ENCODE measurements around the gene ZCCHC7. TPM values are rescaled to one million over a fixed set of nuclear protein-coding genes. Genes with fewer than 3 reads are reported as not detected.
"Not testable (repeated sequence)": the region's sequence is repeated elsewhere in the genome, so short reads cannot be mapped to it uniquely, and the experiment has no call there.

Gene ZCCHC7
- total RNA-seq, 1 donor from 2014 or later, result 22.1 TPM

GRCh38 chr9:37302277-37302676, 181.9 kb downstream of the ZCCHC7 start:
- DNase-seq (ENCODE audit: low spot score), result peak; percentile 44
- H3K9me3 Mint-ChIP-seq, result no peaks in the 10 kb centered on the region
- peak overlapping the region; percentile 86 for H3K27ac Mint-ChIP-seq
- intact Hi-C loops (cut with micrococcal nuclease), result loop anchor here (5.0 kb wide), 1 partner anchor 180 kb away; the partner anchor contains the start of gene ZCCHC7
- peak overlapping the region; percentile 52 for H3K4me3 Mint-ChIP-seq (ENCODE audit: low read depth)
- no peaks in the 10 kb centered on the region for H3K27me3 Mint-ChIP-seq (ENCODE audit: low read depth)
- peaks cover 37% of the 10 kb centered on the region for H3K36me3 Mint-ChIP-seq (ENCODE audit: low read depth)
- peaks cover 49% of the 10 kb centered on the region for H3K4me1 Mint-ChIP-seq (ENCODE audit: low read depth)

GRCh38 chr9:37303272-37303671, 182.9 kb downstream of the ZCCHC7 start:
- intact Hi-C loops (cut with micrococcal nuclease), result loop anchor here (5.0 kb wide), 1 partner anchor 181 kb away; the partner anchor contains the start of gene ZCCHC7
- Mint-ChIP-seq H3K27ac (peak overlapping the region; percentile 38), H3K4me1 (ENCODE audit: low read depth) (peaks cover 48% of the 10 kb centered on the region), H3K36me3 (ENCODE audit: low read depth) (peaks cover 37% of the 10 kb centered on the region)
- H3K27me3 Mint-ChIP-seq (ENCODE audit: low read depth); DNase-seq (ENCODE audit: low spot score); H3K9me3 Mint-ChIP-seq; H3K4me3 Mint-ChIP-seq (ENCODE audit: low read depth): not testable (repeated sequence)

- no peak for DNase-seq (ENCODE audit: low spot score)
- no peaks in the 10 kb centered on the region for H3K9me3 Mint-ChIP-seq
- H3K36me3 Mint-ChIP-seq (ENCODE audit: low read depth), result peaks cover 22% of the 10 kb centered on the region
- peaks cover 4% of the 10 kb centered on the region for H3K4me1 Mint-ChIP-seq (ENCODE audit: low read depth)
- intact Hi-C loops (cut with micrococcal nuclease), result no loop called here
- H3K27me3 Mint-ChIP-seq (ENCODE audit: low read depth), result no peaks in the 10 kb centered on the region
- H3K4me3 Mint-ChIP-seq (ENCODE audit: low read depth), result no peak overlapping the region
- no peak overlapping the region for H3K27ac Mint-ChIP-seq
These were observed 188.8 kb downstream of the ZCCHC7 start for GRCh38 chr9:37309136-37309535.

GRCh38 chr9:37311938-37312708, 191.7 kb downstream of the ZCCHC7 start:
- H3K9me3 Mint-ChIP-seq, result no peaks in the 10 kb centered on the region
- H3K36me3 Mint-ChIP-seq (ENCODE audit: low read depth), result peaks cover 13% of the 10 kb centered on the region
- H3K27me3 Mint-ChIP-seq (ENCODE audit: low read depth), result no peaks in the 10 kb centered on the region
- no peak overlapping the region for H3K4me3 Mint-ChIP-seq (ENCODE audit: low read depth)
- intact Hi-C loops (cut with micrococcal nuclease), result no loop called here
- no peak for DNase-seq (ENCODE audit: low spot score)
- H3K27ac Mint-ChIP-seq, result no peak overlapping the region
- peaks cover 1% of the 10 kb centered on the region for H3K4me1 Mint-ChIP-seq (ENCODE audit: low read depth)

GRCh38 chr9:37324261-37324683, 203.9 kb downstream of the ZCCHC7 start:
- Mint-ChIP-seq H3K4me3 (ENCODE audit: low read depth) (no peak overlapping the region), H3K36me3 (ENCODE audit: low read depth) (peaks cover 14% of the 10 kb centered on the region), H3K9me3 (peaks cover 5% of the 10 kb centered on the region), H3K27ac (no peak overlapping the region), H3K27me3 (ENCODE audit: low read depth) (no peaks in the 10 kb centered on the region), H3K4me1 (ENCODE audit: low read depth) (peaks cover 1% of the 10 kb centered on the region)
- DNase-seq (ENCODE audit: low spot score), result no peak
- intact Hi-C loops (cut with micrococcal nuclease), result loop anchor here (10.0 kb wide), 1 partner anchor 329 kb away; no protein-coding TSS in a partner anchor

GRCh38 chr9:37324691-37325490, 204.5 kb downstream of the ZCCHC7 start:
- Mint-ChIP-seq H3K9me3 (peaks cover 5% of the 10 kb centered on the region), H3K4me1 (ENCODE audit: low read depth) (peaks cover 1% of the 10 kb centered on the region), H3K4me3 (ENCODE audit: low read depth) (no peak overlapping the region), H3K36me3 (ENCODE audit: low read depth) (peaks cover 11% of the 10 kb centered on the region), H3K27ac (no peak overlapping the region), H3K27me3 (ENCODE audit: low read depth) (no peaks in the 10 kb centered on the region)
- DNase-seq (ENCODE audit: low spot score), result no peak
- intact Hi-C loops (cut with micrococcal nuclease), result loop anchor here (5.0 to 10.0 kb wide), 2 partner anchors 298 to 330 kb away; no protein-coding TSS in a partner anchor

GRCh38 chr9:37325778-37326177, 205.4 kb downstream of the ZCCHC7 start:
- no peaks in the 10 kb centered on the region for H3K9me3 Mint-ChIP-seq
- peaks cover 1% of the 10 kb centered on the region for H3K4me1 Mint-ChIP-seq (ENCODE audit: low read depth)
- no peak overlapping the region for H3K27ac Mint-ChIP-seq
- H3K4me3 Mint-ChIP-seq (ENCODE audit: low read depth), result no peak overlapping the region
- intact Hi-C loops (cut with micrococcal nuclease), result loop anchor here (5.0 to 10.0 kb wide), 2 partner anchors 298 to 331 kb away; no protein-coding TSS in a partner anchor
- H3K36me3 Mint-ChIP-seq (ENCODE audit: low read depth), result peaks cover 5% of the 10 kb centered on the region
- DNase-seq (ENCODE audit: low spot score), result no peak
- no peaks in the 10 kb centered on the region for H3K27me3 Mint-ChIP-seq (ENCODE audit: low read depth)

GRCh38 chr9:37327553-37327952, 207.2 kb downstream of the ZCCHC7 start:
- H3K27me3 Mint-ChIP-seq (ENCODE audit: low read depth), result no peaks in the 10 kb centered on the region
- intact Hi-C loops (cut with micrococcal nuclease), result loop anchor here (5.0 to 10.0 kb wide), 2 partner anchors 300 to 333 kb away; no protein-coding TSS in a partner anchor
- H3K9me3 Mint-ChIP-seq, result no peaks in the 10 kb centered on the region
- H3K4me3 Mint-ChIP-seq (ENCODE audit: low read depth), result no peak overlapping the region
- DNase-seq (ENCODE audit: low spot score), result no peak
- no peak overlapping the region for H3K27ac Mint-ChIP-seq
- H3K36me3 Mint-ChIP-seq (ENCODE audit: low read depth), result no peaks in the 10 kb centered on the region
- peaks cover 1% of the 10 kb centered on the region for H3K4me1 Mint-ChIP-seq (ENCODE audit: low read depth)

- Mint-ChIP-seq H3K4me1 (ENCODE audit: low read depth) (peaks cover 1% of the 10 kb centered on the region), H3K36me3 (ENCODE audit: low read depth) (no peaks in the 10 kb centered on the region), H3K27me3 (ENCODE audit: low read depth) (no peaks in the 10 kb centered on the region), H3K27ac (no peak overlapping the region), H3K4me3 (ENCODE audit: low read depth) (no peak overlapping the region), H3K9me3 (no peaks in the 10 kb centered on the region)
- DNase-seq (ENCODE audit: low spot score), result no peak
- intact Hi-C loops (cut with micrococcal nuclease), result loop anchor here (5.0 to 10.0 kb wide), 2 partner anchors 301 to 334 kb away; no protein-coding TSS in a partner anchor
These were observed 208.3 kb downstream of the ZCCHC7 start for GRCh38 chr9:37328556-37329227.

GRCh38 chr9:37329576-37329975, 209.2 kb downstream of the ZCCHC7 start:
- no peaks in the 10 kb centered on the region for H3K27me3 Mint-ChIP-seq (ENCODE audit: low read depth)
- no peaks in the 10 kb centered on the region for H3K36me3 Mint-ChIP-seq (ENCODE audit: low read depth)
- H3K4me1 Mint-ChIP-seq (ENCODE audit: low read depth), result peaks cover 1% of the 10 kb centered on the region
- no peaks in the 10 kb centered on the region for H3K9me3 Mint-ChIP-seq
- no peak overlapping the region for H3K4me3 Mint-ChIP-seq (ENCODE audit: low read depth)
- no peak for DNase-seq (ENCODE audit: low spot score)
- no peak overlapping the region for H3K27ac Mint-ChIP-seq
- intact Hi-C loops (cut with micrococcal nuclease), result loop anchor here (5.0 to 10.0 kb wide), 2 partner anchors 302 to 335 kb away; no protein-coding TSS in a partner anchor

GRCh38 chr9:37331871-37332270, 211.5 kb downstream of the ZCCHC7 start:
- Mint-ChIP-seq H3K9me3 (no peaks in the 10 kb centered on the region), H3K27ac (no peak overlapping the region), H3K4me1 (ENCODE audit: low read depth) (no peaks in the 10 kb centered on the region), H3K36me3 (ENCODE audit: low read depth) (no peaks in the 10 kb centered on the region), H3K4me3 (ENCODE audit: low read depth) (no peak overlapping the region), H3K27me3 (ENCODE audit: low read depth) (no peaks in the 10 kb centered on the region)
- intact Hi-C loops (cut with micrococcal nuclease), result no loop called here
- DNase-seq (ENCODE audit: low spot score), result no peak

- DNase-seq (ENCODE audit: low spot score), result no peak
- Mint-ChIP-seq H3K4me3 (ENCODE audit: low read depth) (no peak overlapping the region), H3K27me3 (ENCODE audit: low read depth) (no peaks in the 10 kb centered on the region), H3K4me1 (ENCODE audit: low read depth) (no peaks in the 10 kb centered on the region), H3K9me3 (no peaks in the 10 kb centered on the region), H3K27ac (no peak overlapping the region), H3K36me3 (ENCODE audit: low read depth) (no peaks in the 10 kb centered on the region)
- intact Hi-C loops (cut with micrococcal nuclease), result no loop called here
These were observed 212.2 kb downstream of the ZCCHC7 start for GRCh38 chr9:37332578-37332977.

Data from activated T-helper 2 cell treated with anti-CD3 and anti-CD28 coated beads, Interferon-gamma antibody, Interleukin-2, Interleukin-4, amounts not matched to agents 10 μg/mL and 5 μg/mL and 100 μg/mL, durations not matched to agents 14 hours and 24 hours and 36 hours (primary cell).